Cerebellar cortex (tissue), 1 donor: Measurements from ENCODE around the gene MYH7.
"Not testable (repeated sequence)": the region's sequence is repeated elsewhere in the genome, so short reads cannot be mapped to it uniquely, and the experiment has no call there.

Source experiments
- DNase-seq: peaks from one replicate; pipeline ENCODE4 v3.0.0-alpha.2; 2015; ENCODE audit warnings: low spot score

The MYH7 gene

GRCh38 chr14:23406725-23407355 lies 28.6 kb downstream of the MYH7 start:
- DNase-seq = no peak

GRCh38 chr14:23406244-23406643 lies 29.2 kb downstream of the MYH7 start:
- peak; percentile 7 for DNase-seq

GRCh38 chr14:23405516-23406025 lies 29.9 kb downstream of the MYH7 start:
- DNase-seq = no peak

GRCh38 chr14:23405096-23405495 lies 30.4 kb downstream of the MYH7 start:
- DNase-seq = no peak

- DNase-seq = no peak
Measured at GRCh38 chr14:23404331-23404900, 31.0 kb downstream of the MYH7 start.

- no peak for DNase-seq
Measured at GRCh38 chr14:23403908-23404307, 31.6 kb downstream of the MYH7 start.

GRCh38 chr14:23403139-23403438 lies 32.4 kb downstream of the MYH7 start:
- DNase-seq = no peak

GRCh38 chr14:23402296-23403138 lies 32.9 kb downstream of the MYH7 start:
- no peak for DNase-seq

GRCh38 chr14:23401291-23401690 lies 34.2 kb downstream of the MYH7 start:
- no peak for DNase-seq

- not testable (repeated sequence) for DNase-seq
Measured at GRCh38 chr14:23400496-23401149, 34.8 kb downstream of the MYH7 start.

- DNase-seq = no peak
Measured at GRCh38 chr14:23399591-23399990, 35.9 kb downstream of the MYH7 start.

- DNase-seq = no peak
Measured at GRCh38 chr14:23399136-23399535, 36.3 kb downstream of the MYH7 start.

- no peak for DNase-seq
Measured at GRCh38 chr14:23398348-23398747, 37.1 kb downstream of the MYH7 start.

- DNase-seq = no peak
Measured at GRCh38 chr14:23396781-23397407, 38.6 kb downstream of the MYH7 start.

GRCh38 chr14:23396126-23396525 lies 39.3 kb downstream of the MYH7 start:
- no peak for DNase-seq

- no peak for DNase-seq
Measured at GRCh38 chr14:23392613-23393012, 42.8 kb downstream of the MYH7 start.

GRCh38 chr14:23389871-23390270 lies 45.6 kb downstream of the MYH7 start:
- not testable (repeated sequence) for DNase-seq

- DNase-seq = no peak
Measured at GRCh38 chr14:23389396-23389795, 46.1 kb downstream of the MYH7 start.

GRCh38 chr14:23388996-23389395 lies 46.5 kb downstream of the MYH7 start:
- DNase-seq = no peak

GRCh38 chr14:23387916-23388882 lies 47.3 kb downstream of the MYH7 start:
- DNase-seq = no peak

- no peak for DNase-seq
Measured at GRCh38 chr14:23386999-23387398, 48.5 kb downstream of the MYH7 start.
